Measurements from ENCODE around the gene LTN1.

LTN1 gene

DNA sequence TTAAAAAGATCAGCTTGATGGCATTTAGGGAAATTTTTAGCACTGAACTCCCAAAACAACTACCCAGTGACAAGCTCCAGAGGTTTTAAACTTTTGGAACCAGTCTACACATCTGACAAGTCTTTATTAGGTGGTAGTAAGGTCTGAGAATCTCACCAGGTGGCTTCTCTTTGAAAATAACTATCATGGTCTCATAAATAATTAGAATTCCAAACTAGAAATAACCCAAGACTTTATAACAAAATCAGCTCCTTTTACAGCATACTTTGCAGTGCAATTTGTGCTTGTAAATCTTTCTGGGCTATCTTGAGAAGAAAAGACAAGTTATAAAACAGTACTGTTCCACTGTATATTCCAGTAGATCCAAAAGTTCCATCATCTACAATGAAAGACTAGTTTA, 108.7 kb downstream of the LTN1 start:
- FAIRE-seq: no peak

DNA sequence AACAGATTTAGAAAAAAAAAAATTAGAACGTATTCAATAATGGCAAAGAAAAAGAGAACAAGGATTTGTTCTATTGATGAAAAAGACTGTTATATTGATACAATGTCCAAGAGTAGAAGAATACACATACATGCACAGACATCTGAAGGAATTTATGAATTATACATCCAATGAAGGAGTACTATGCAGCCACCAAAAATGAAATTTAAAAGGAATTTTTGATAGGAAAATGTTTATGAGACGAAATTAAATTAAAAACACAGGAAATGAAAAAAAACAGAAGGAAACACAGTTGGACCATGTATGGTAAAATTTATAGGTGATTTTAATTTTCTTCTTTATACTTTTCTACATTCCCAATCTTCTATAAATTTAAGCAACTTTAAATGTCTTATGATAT, 110.3 kb downstream of the LTN1 start:
- DNase-seq (ENCODE audit: low spot score) (no peak), FAIRE-seq (no peak)

More for the DNA sequence above, 108.7 kb downstream of the LTN1 start:
- no peak for DNase-seq (ENCODE audit: low spot score)

Data from urothelium cell line (cell line).